ENCODE measurements around the gene DPEP1.
"Not testable (repeated sequence)": the region's sequence is repeated elsewhere in the genome, so short reads cannot be mapped to it uniquely, and the experiment has no call there.

Gene DPEP1

GRCh38 chr16:89569506-89570341 lies 43.7 kb upstream of the DPEP1 start:
- TF ChIP-seq CTCF (IDR thresholded peaks at IDR 0.05) = no peak
- Mint-ChIP-seq H3K4me3 (no peak overlapping the region), H3K9me3 (no peaks in the 10 kb centered on the region), H3K27me3 (ENCODE audit: low read depth, poor library complexity) (peaks cover 27% of the 10 kb centered on the region), H3K27ac (no peak overlapping the region), H3K4me1 (peaks cover 49% of the 10 kb centered on the region), H3K36me3 (ENCODE audit: low read depth) (peaks cover 3% of the 10 kb centered on the region)
- DNase-seq = no peak

GRCh38 chr16:89570342-89570923 lies 43.0 kb upstream of the DPEP1 start:
- peaks cover 34% of the 10 kb centered on the region for H3K27me3 Mint-ChIP-seq (ENCODE audit: low read depth, poor library complexity)
- no peak for TF ChIP-seq CTCF (IDR thresholded peaks at IDR 0.05)
- H3K9me3 Mint-ChIP-seq = no peaks in the 10 kb centered on the region
- H3K27ac Mint-ChIP-seq = no peak overlapping the region
- H3K36me3 Mint-ChIP-seq (ENCODE audit: low read depth) = no peaks in the 10 kb centered on the region
- H3K4me1 Mint-ChIP-seq = peaks cover 42% of the 10 kb centered on the region
- DNase-seq = no peak
- no peak overlapping the region for H3K4me3 Mint-ChIP-seq

- not testable (repeated sequence) for DNase-seq; H3K36me3 Mint-ChIP-seq (ENCODE audit: low read depth); H3K4me3 Mint-ChIP-seq; H3K9me3 Mint-ChIP-seq; H3K27ac Mint-ChIP-seq
- peaks cover 35% of the 10 kb centered on the region for H3K4me1 Mint-ChIP-seq
- peaks cover 37% of the 10 kb centered on the region for H3K27me3 Mint-ChIP-seq (ENCODE audit: low read depth, poor library complexity)
Measured at GRCh38 chr16:89570983-89571598, 42.4 kb upstream of the DPEP1 start.

GRCh38 chr16:89571636-89572035 lies 41.8 kb upstream of the DPEP1 start:
- Mint-ChIP-seq H3K36me3 (ENCODE audit: low read depth) (no peaks in the 10 kb centered on the region), H3K27ac (no peak overlapping the region), H3K4me1 (peaks cover 31% of the 10 kb centered on the region), H3K9me3 (no peaks in the 10 kb centered on the region), H3K4me3 (no peak overlapping the region), H3K27me3 (ENCODE audit: low read depth, poor library complexity) (peaks cover 39% of the 10 kb centered on the region)
- TF ChIP-seq CTCF (IDR thresholded peaks at IDR 0.05) = no peak
- no peak for DNase-seq

GRCh38 chr16:89572073-89572484 lies 41.4 kb upstream of the DPEP1 start:
- H3K4me1 Mint-ChIP-seq = peaks cover 31% of the 10 kb centered on the region
- H3K27ac Mint-ChIP-seq = no peak overlapping the region
- no peak for DNase-seq
- peaks cover under 1% of the 10 kb centered on the region for H3K9me3 Mint-ChIP-seq
- no peak overlapping the region for H3K4me3 Mint-ChIP-seq
- H3K27me3 Mint-ChIP-seq (ENCODE audit: low read depth, poor library complexity) = peaks cover 39% of the 10 kb centered on the region
- no peaks in the 10 kb centered on the region for H3K36me3 Mint-ChIP-seq (ENCODE audit: low read depth)
- no peak for TF ChIP-seq CTCF (IDR thresholded peaks at IDR 0.05)

GRCh38 chr16:89572485-89573205 lies 40.8 kb upstream of the DPEP1 start:
- no peaks in the 10 kb centered on the region for H3K36me3 Mint-ChIP-seq (ENCODE audit: low read depth)
- peaks cover 28% of the 10 kb centered on the region for H3K4me1 Mint-ChIP-seq
- peak overlapping the region; percentile 54 for H3K27ac Mint-ChIP-seq
- H3K27me3 Mint-ChIP-seq (ENCODE audit: low read depth, poor library complexity) = peaks cover 39% of the 10 kb centered on the region
- DNase-seq = no peak
- no peak for TF ChIP-seq CTCF (IDR thresholded peaks at IDR 0.05)
- H3K4me3 Mint-ChIP-seq = no peak overlapping the region
- peaks cover 6% of the 10 kb centered on the region for H3K9me3 Mint-ChIP-seq
